GM13977 (cell line): ENCODE measurements around the gene ALG14.
A peak's percentile ranks its signal among the peaks of the same experiment; 100 is the strongest.

ENCODE experiments used
- DNase-seq: peaks from one replicate; pipeline ENCODE4 v3.0.0; 2012; ENCODE audit warnings: low spot score
- CTCF ChIP-seq: IDR thresholded peaks from 2 replicates; pipeline ENCODE4 v1.5.1; 2012; ENCODE audit warnings: mild to moderate bottlenecking, control low read depth; ENCODE audit not compliant: insufficient read depth; ENCODE audit errors: extremely low read depth, missing control alignments
- in situ Hi-C: fragments of 300-500 bp; cut with MboI; formaldehyde crosslinking; loops from one replicate; pipeline ENCODE4 v1.12.0; 2022; ENCODE audit warnings: low sequenced_read_pairs, low pct_unique_long_range_greater_than_20kb, mixed read lengths, inconsistent platforms; ENCODE audit not compliant: unreplicated experiment

The ALG14 gene

GRCh38 chr1:94969137-94969536 is 103.6 kb downstream of the ALG14 start:
- DNase-seq, result no peak
- in situ Hi-C loops, result no loop called here
- no peak for TF ChIP-seq CTCF

GRCh38 chr1:94966033-94966432 is 106.7 kb downstream of the ALG14 start:
- in situ Hi-C loops, result no loop called here

GRCh38 chr1:94963864-94964263 is 108.9 kb downstream of the ALG14 start:
- in situ Hi-C loops, result no loop called here
- no peak for DNase-seq
- no peak for TF ChIP-seq CTCF

More at GRCh38 chr1:94966033-94966432, 106.7 kb downstream of the ALG14 start:
- no peak for DNase-seq
- no peak for TF ChIP-seq CTCF

GRCh38 chr1:94962409-94963265 is 110.1 kb downstream of the ALG14 start:
- DNase-seq, result peak; percentile 43
- no peak for TF ChIP-seq CTCF
- in situ Hi-C loops, result no loop called here

- no peak for DNase-seq
- no peak for TF ChIP-seq CTCF
- in situ Hi-C loops, result no loop called here
Measured at GRCh38 chr1:94961988-94962387, 110.8 kb downstream of the ALG14 start.

- DNase-seq, result no peak
- in situ Hi-C loops, result no loop called here
- no peak for TF ChIP-seq CTCF
Measured at GRCh38 chr1:94961582-94961981, 111.2 kb downstream of the ALG14 start.
